ENCODE measurements around the gene GRAP2.

Gene GRAP2

DNA sequence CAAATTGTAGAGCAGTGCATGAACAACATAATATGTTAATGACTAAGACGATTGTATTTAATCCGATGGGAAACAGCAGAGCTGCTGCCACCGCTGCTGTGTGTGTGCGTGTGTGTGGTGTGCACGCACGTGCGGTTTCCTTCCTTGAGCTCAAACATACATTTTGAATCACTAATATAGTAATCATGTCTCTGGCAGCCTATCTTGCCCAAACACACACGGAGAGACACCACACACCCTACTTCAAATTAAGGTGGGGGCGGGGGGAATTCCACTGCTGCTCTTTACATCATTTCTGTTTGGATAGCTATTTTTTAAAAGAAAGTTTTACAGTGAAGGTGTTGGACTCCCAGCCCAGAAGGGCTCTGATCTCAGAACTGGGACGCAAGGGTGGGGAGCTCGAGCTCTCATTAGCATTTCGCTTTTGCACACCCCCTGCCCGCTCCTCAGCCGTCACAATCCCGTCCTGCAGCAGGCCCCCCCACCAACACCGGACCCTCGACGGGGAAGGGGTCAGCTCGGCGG lies 93.2 kb downstream of the GRAP2 start:
- Histone ChIP-seq H3K9me3 (replicated peaks; ENCODE audit: low read length) (no peaks in the 10 kb centered on the region), H3K4me1 (ENCODE audit: control insufficient read depth, insufficient read depth, low read length) (no peaks in the 10 kb centered on the region), H3K27me3 (ENCODE audit: control insufficient read depth, insufficient read depth, low read length) (peaks cover 57% of the 10 kb centered on the region), H3K36me3 (ENCODE audit: insufficient read depth, low read length) (no peaks in the 10 kb centered on the region), H3K4me2 (ENCODE audit: low read length) (no peak overlapping the region), H3K9ac (ENCODE audit: low read depth, low read length) (no peak overlapping the region), H3K4me3 (ENCODE audit: low read length) (no peak overlapping the region)

DNA sequence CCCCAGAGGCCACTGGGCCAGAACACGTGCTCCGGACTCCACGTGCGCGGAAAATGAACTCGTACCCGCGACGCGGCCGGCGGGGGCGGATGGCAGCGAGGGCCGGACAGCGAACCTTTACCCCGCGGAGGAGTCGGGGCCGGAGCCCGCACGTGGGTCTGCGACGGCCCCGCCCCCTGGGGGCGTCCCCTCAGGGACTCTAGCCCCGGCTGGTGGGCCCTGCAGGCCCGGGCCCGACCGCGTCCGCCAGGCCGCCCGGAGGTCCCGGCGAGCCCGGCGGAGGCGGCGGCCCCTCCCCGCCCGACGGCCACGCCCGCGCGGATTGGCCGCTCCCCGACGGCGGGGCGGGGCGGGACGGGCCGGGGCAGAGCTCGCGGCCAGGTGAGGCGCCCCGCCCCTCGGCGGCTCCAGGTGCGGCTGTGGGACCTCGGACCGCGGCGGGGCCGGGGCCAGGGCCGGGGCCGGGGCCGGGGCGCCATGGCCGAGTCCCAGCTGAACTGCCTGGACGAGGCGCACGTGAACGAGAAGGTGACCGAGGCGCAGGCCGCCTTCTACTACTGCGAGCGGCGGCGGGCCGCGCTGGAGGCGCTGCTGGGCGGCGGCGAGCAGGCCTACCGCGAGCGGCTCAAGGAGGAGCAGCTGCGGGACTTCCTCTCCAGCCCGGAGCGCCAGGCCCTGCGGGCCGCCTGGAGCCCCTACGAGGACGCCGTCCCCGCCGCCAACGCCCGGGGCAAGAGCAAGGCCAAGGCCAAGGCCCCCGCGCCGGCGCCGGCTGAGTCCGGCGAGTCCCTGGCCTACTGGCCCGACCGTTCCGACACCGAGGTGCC lies 93.9 kb downstream of the GRAP2 start, which contains the start of gene FAM83F:
TSS of gene FAM83F (plus strand) at position 389 of the 827 bp plus-strand sequence. CDS start at position 478, 89 bp downstream.
- no peaks in the 10 kb centered on the region for H3K4me1 ChIP-seq (ENCODE audit: control insufficient read depth, insufficient read depth, low read length)
- H3K36me3 ChIP-seq (ENCODE audit: insufficient read depth, low read length): no peaks in the 10 kb centered on the region
- no peak within 1 kb of the TSS for H3K9ac ChIP-seq (ENCODE audit: low read depth, low read length)
- H3K4me3 ChIP-seq (ENCODE audit: low read length): no peak within 1 kb of the TSS
- no peaks in the 10 kb centered on the region for H3K9me3 ChIP-seq (replicated peaks; ENCODE audit: low read length)
- H3K27me3 ChIP-seq (ENCODE audit: control insufficient read depth, insufficient read depth, low read length): peaks cover 54% of the 10 kb centered on the region
- no peak within 1 kb of the TSS for H3K4me2 ChIP-seq (ENCODE audit: low read length)

DNA sequence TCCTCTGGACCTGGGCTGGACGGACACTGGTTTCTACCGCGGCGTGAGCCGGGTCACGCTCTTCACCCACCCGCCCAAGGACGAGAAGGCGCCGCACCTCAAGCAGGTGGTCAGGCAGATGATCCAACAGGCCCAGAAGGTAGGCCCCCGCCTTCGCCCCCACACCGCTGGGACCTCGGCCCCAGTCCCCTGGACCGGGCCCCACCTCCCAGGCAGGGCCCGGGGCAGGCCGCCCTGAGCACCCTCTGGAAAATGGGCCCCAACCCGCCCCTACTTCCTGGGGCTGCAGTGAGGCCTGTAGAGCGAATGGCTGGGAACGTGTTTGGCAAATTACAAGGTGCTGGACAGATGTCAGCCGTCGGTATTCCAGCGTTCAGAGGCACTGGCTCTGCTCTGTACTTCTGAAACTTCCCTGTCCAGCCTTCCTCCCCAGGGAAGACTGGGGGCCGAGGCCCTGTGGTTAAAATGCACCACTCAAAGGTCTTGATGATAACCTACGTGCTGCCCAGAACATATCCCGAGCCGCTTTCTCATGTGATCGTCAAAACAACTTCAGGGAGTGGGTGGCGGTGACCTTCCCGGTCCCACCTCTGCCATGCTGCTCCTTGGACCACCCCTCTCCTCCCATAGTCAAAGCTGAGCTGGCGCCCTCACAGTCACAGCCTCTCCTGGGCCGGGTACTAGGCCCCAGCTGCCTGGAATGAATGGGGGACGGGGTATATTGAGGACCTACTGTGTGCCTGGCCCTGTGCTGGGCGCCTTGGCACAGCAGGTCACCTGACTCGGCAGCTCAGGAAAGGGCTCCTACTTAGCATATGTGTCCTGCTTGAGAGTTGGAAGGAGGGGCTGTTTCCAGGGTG lies 94.7 kb downstream of the GRAP2 start:
- H3K27me3 ChIP-seq (ENCODE audit: control insufficient read depth, insufficient read depth, low read length): peaks cover 53% of the 10 kb centered on the region
- H3K4me3 ChIP-seq (ENCODE audit: low read length): no peak overlapping the region
- H3K36me3 ChIP-seq (ENCODE audit: insufficient read depth, low read length): no peaks in the 10 kb centered on the region
- no peaks in the 10 kb centered on the region for H3K9me3 ChIP-seq (replicated peaks; ENCODE audit: low read length)
- H3K4me2 ChIP-seq (ENCODE audit: low read length): no peak overlapping the region
- H3K4me1 ChIP-seq (ENCODE audit: control insufficient read depth, insufficient read depth, low read length): no peaks in the 10 kb centered on the region
- no peak overlapping the region for H3K9ac ChIP-seq (ENCODE audit: low read depth, low read length)

DNA sequence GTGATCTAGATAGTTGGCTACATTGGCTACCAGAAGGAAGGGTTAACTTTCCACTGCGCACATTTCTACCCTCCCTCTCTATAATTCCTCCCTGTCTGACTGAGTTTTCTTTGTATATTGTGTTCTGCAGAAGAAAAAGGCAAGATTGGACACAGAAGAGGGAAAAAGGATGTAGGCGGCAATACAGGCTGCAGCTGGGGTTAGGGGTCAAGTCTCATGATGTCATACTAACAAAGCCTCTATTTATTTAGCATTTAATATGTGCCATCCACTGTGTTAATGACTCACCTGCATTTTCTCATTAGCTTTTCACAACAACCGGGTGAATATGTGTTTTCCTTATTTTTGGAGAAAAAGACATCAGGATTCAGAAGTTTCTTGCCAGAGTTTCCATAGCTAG lies 95.8 kb downstream of the GRAP2 start:
- Histone ChIP-seq H3K4me3 (ENCODE audit: low read length) (no peak overlapping the region), H3K27me3 (ENCODE audit: control insufficient read depth, insufficient read depth, low read length) (peaks cover 52% of the 10 kb centered on the region), H3K4me1 (ENCODE audit: control insufficient read depth, insufficient read depth, low read length) (no peaks in the 10 kb centered on the region), H3K9me3 (replicated peaks; ENCODE audit: low read length) (no peaks in the 10 kb centered on the region), H3K4me2 (ENCODE audit: low read length) (no peak overlapping the region), H3K9ac (ENCODE audit: low read depth, low read length) (no peak overlapping the region), H3K36me3 (ENCODE audit: insufficient read depth, low read length) (no peaks in the 10 kb centered on the region)

DNA sequence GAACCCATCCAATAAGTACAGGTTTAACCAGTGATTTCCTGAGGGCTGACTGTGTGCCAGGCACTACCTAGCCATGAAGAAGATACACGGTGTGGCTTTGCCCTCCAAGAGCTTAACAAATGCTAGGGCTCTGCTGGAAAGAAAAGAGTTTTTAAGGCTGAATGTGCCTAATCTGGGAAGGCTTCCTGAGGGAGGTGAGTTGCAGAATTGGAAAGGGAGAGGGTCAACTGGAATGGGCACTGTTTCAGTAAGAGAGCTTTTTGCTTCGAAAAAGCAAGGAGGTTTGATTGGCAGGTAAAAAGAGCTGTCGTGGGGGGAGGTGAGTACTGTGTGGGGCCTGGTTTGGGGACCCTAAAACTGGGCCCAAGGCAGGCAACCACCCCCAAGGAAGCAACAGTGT lies 96.5 kb downstream of the GRAP2 start:
- no peak overlapping the region for H3K4me3 ChIP-seq (ENCODE audit: low read length)
- H3K9me3 ChIP-seq (replicated peaks; ENCODE audit: low read length): no peaks in the 10 kb centered on the region
- no peaks in the 10 kb centered on the region for H3K36me3 ChIP-seq (ENCODE audit: insufficient read depth, low read length)
- no peaks in the 10 kb centered on the region for H3K4me1 ChIP-seq (ENCODE audit: control insufficient read depth, insufficient read depth, low read length)
- no peak overlapping the region for H3K4me2 ChIP-seq (ENCODE audit: low read length)
- peaks cover 48% of the 10 kb centered on the region for H3K27me3 ChIP-seq (ENCODE audit: control insufficient read depth, insufficient read depth, low read length)
- H3K9ac ChIP-seq (ENCODE audit: low read depth, low read length): no peak overlapping the region

DNA sequence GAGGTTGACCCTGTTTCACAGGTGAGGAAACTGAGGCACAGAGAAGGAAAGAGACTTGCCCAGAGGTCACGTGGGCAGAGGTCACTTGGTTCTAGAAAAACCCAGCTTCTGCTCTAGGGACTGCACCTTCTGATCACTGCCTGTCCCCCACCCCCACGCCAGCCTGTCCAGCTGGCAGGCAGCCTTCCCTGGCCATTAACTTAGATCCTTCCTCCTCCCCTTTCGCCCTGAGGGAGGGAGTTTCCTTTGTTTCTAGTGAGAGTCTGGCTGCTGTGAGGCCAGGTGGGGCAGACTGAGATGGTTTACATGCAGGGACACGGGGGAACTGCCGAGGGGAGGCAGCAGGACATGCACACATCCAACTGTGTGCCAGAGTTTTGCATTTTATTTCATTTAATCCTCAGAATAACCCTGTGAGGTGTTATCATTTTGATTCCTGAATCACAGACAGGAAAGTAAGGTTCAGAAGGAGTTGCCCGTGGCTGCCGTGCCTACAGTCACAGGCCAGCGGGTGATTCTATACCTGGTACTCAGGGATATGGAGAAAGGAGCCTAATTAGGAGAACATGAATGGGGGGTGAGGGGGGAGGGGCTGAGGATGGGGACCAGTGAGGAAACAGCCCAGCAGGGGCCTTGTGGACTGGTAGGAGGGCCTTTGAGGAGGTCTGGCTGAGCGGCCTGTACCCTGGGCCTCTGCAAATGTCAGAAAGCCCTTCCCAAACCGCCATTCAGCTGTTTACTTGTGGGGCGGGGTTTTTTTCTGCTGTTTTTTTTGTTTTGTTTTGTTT lies 97.2 kb downstream of the GRAP2 start:
- peaks cover 50% of the 10 kb centered on the region for H3K27me3 ChIP-seq (ENCODE audit: control insufficient read depth, insufficient read depth, low read length)
- no peak overlapping the region for H3K4me2 ChIP-seq (ENCODE audit: low read length)
- H3K36me3 ChIP-seq (ENCODE audit: insufficient read depth, low read length): no peaks in the 10 kb centered on the region
- H3K9ac ChIP-seq (ENCODE audit: low read depth, low read length): no peak overlapping the region
- H3K9me3 ChIP-seq (replicated peaks; ENCODE audit: low read length): no peaks in the 10 kb centered on the region
- H3K4me1 ChIP-seq (ENCODE audit: control insufficient read depth, insufficient read depth, low read length): no peaks in the 10 kb centered on the region
- no peak overlapping the region for H3K4me3 ChIP-seq (ENCODE audit: low read length)

DNA sequence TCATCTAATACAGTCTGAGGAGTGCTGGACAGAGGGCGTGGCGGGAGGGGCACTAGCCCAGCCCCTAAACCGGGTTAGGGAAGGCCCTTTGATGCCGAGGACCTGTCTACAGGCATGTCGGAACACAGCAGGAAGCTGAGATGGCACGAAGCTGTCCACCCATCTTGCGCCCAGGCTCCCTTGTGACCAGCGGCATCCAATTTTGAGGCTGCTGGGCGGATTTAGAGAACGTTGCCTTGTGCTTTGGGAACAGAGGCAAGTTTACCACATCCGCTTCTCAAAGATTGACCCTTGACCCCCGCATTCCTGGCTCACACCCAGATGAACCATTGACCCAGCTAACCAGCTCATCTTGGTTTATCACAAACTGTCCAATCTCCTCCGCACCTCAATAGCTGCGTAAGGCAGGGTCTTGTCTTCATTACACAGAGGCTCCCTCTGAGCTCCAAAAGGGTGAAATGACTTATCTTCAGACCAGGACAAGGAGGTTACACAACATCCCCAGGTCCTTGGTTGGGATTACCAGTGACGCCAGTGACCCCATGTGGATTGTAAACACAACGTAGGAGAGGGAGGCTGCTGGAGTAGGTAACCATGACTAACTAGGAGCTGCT lies 98.4 kb downstream of the GRAP2 start:
- Histone ChIP-seq H3K9me3 (replicated peaks; ENCODE audit: low read length) (no peaks in the 10 kb centered on the region), H3K36me3 (ENCODE audit: insufficient read depth, low read length) (no peaks in the 10 kb centered on the region), H3K27me3 (ENCODE audit: control insufficient read depth, insufficient read depth, low read length) (peaks cover 41% of the 10 kb centered on the region), H3K9ac (ENCODE audit: low read depth, low read length) (no peak overlapping the region), H3K4me1 (ENCODE audit: control insufficient read depth, insufficient read depth, low read length) (no peaks in the 10 kb centered on the region), H3K4me2 (ENCODE audit: low read length) (no peak overlapping the region), H3K4me3 (ENCODE audit: low read length) (no peak overlapping the region)

DNA sequence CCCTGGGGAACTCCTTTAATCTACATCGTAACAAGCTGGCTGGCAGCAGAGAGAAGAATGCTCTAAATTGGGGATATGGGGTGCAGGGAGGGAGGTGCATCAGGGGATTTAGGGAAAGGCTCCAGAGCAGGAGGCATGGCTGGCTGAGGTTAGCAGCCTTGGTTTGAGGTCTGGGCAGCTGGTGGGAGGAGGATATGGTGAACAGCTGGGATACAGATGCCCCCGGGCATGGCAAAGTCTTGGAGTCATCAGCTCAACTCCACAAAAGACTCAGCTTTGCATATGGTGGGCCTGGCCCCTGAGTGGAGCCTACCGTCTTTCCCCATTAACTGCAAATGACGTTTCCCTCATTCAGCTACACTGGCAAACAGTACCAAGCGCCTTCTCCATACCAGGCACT lies 99.3 kb downstream of the GRAP2 start:
- H3K9ac ChIP-seq (ENCODE audit: low read depth, low read length): no peak overlapping the region
- no peaks in the 10 kb centered on the region for H3K36me3 ChIP-seq (ENCODE audit: insufficient read depth, low read length)
- H3K4me3 ChIP-seq (ENCODE audit: low read length): no peak overlapping the region
- H3K9me3 ChIP-seq (replicated peaks; ENCODE audit: low read length): no peaks in the 10 kb centered on the region
- peaks cover 43% of the 10 kb centered on the region for H3K27me3 ChIP-seq (ENCODE audit: control insufficient read depth, insufficient read depth, low read length)
- H3K4me2 ChIP-seq (ENCODE audit: low read length): no peak overlapping the region
- H3K4me1 ChIP-seq (ENCODE audit: control insufficient read depth, insufficient read depth, low read length): no peaks in the 10 kb centered on the region

DNA sequence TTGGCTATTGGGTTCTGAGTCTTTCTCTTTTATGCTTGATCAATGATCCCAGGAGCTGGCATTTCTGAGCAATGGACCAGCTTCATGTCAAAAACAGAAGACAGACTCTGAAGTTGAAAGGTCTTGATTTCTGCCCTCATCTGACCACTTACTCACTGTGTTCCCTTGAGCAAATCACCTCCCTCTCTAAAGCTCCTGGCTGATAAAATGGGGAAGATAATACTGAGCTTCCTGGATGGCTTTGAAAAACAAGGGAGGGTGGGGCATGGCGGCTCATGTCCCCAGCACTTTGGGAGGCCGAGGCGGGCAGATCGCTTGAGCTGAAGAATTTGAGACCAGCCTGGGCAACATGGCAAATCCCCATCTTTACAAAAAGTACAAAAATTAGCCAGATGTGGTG lies 100.2 kb downstream of the GRAP2 start:
- H3K36me3 ChIP-seq (ENCODE audit: insufficient read depth, low read length): no peaks in the 10 kb centered on the region
- peaks cover 42% of the 10 kb centered on the region for H3K27me3 ChIP-seq (ENCODE audit: control insufficient read depth, insufficient read depth, low read length)
- no peak overlapping the region for H3K4me3 ChIP-seq (ENCODE audit: low read length)
- no peak overlapping the region for H3K9ac ChIP-seq (ENCODE audit: low read depth, low read length)
- no peaks in the 10 kb centered on the region for H3K9me3 ChIP-seq (replicated peaks; ENCODE audit: low read length)
- H3K4me1 ChIP-seq (ENCODE audit: control insufficient read depth, insufficient read depth, low read length): no peaks in the 10 kb centered on the region
- H3K4me2 ChIP-seq (ENCODE audit: low read length): no peak overlapping the region

DNA sequence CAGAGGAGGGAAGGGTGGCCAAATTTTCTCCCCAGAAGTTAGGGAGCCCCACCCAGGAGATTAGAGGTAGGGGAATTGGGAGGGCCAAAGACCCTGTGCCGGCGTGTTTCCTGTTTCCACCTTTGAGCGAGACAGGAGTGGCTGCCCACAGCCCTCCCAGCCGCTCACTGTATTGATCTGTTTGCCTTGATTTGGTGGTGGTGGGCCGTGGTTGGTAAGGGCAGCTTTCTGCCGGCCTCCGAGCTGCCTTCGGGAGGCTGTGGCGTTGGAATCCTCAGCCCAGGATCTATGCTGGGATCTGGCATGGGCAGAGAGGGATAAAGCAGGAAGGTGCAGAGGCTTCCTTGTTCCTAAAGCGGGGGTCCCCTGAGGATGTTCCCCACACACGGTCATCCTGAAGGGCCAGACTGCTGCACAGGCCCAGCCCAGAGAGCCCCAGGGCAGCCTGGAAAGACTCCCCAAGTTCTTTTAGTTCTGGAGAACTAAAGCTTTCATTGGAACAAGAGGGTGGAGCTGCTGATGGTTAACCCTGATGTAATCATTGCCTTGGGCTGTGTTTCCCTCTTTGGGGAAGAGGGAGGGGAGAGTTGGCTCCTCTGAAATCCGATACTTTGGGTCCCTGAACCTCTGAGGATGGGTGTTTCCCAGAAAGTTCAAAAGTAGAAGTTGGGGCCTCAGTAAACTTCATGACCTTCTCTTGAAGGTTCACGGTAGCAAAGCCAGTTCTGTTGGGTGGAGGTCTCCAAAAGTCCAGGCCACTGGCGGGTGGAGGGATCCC lies 101.1 kb downstream of the GRAP2 start:
- Histone ChIP-seq H3K9me3 (replicated peaks; ENCODE audit: low read length) (no peaks in the 10 kb centered on the region), H3K36me3 (ENCODE audit: insufficient read depth, low read length) (no peaks in the 10 kb centered on the region), H3K4me1 (ENCODE audit: control insufficient read depth, insufficient read depth, low read length) (no peaks in the 10 kb centered on the region), H3K9ac (ENCODE audit: low read depth, low read length) (no peak overlapping the region), H3K27me3 (ENCODE audit: control insufficient read depth, insufficient read depth, low read length) (peaks cover 39% of the 10 kb centered on the region), H3K4me2 (ENCODE audit: low read length) (no peak overlapping the region), H3K4me3 (ENCODE audit: low read length) (no peak overlapping the region)

Measured in skeletal muscle satellite cell (primary cell).